Activated naive CD8-positive, alpha-beta T cell treated with anti-CD3 and anti-CD28 coated beads, Interleukin-2, amount 50 U/mL, for 24 hours (primary cell): ENCODE measurements around the gene MTAP.

Source experiments
- ATAC-seq: fragments of 150-1000 bp; cut with Tn5 transposase; one replicate; pipeline ENCODE4 v1.10.0; 2021
- DNase-seq: peaks from one replicate; pipeline ENCODE4 v3.0.0; 2021
- H3K27ac Mint-ChIP-seq: one replicate; pipeline ENCODE4 v1.8.0; 2021; ENCODE audit warnings: mild to moderate bottlenecking, mixed read lengths
- H3K27me3 Mint-ChIP-seq: one replicate; pipeline ENCODE4 v1.8.0; 2021; ENCODE audit warnings: mixed read lengths
- H3K36me3 Mint-ChIP-seq: one replicate; pipeline ENCODE4 v1.8.0; 2021; ENCODE audit warnings: low read depth, mixed read lengths
- H3K4me1 Mint-ChIP-seq: one replicate; pipeline ENCODE4 v1.8.0; 2021; ENCODE audit warnings: mixed read lengths
- H3K4me3 Mint-ChIP-seq: one replicate; pipeline ENCODE4 v1.8.0; 2021; ENCODE audit warnings: mild to moderate bottlenecking, moderate library complexity, mixed read lengths
- H3K9me3 Mint-ChIP-seq: one replicate; pipeline ENCODE4 v1.8.0; 2021; ENCODE audit warnings: mixed read lengths

Gene MTAP

GRCh38 chr9:21901546-21901945 lies 99.1 kb downstream of the MTAP start:
- Mint-ChIP-seq H3K9me3 (peaks cover 51% of the 10 kb centered on the region), H3K27me3 (no peaks in the 10 kb centered on the region), H3K4me1 (no peaks in the 10 kb centered on the region), H3K4me3 (no peak overlapping the region), H3K27ac (no peak overlapping the region), H3K36me3 (peaks cover 40% of the 10 kb centered on the region)
- DNase-seq (no peak), ATAC-seq (no peak)

DNA sequence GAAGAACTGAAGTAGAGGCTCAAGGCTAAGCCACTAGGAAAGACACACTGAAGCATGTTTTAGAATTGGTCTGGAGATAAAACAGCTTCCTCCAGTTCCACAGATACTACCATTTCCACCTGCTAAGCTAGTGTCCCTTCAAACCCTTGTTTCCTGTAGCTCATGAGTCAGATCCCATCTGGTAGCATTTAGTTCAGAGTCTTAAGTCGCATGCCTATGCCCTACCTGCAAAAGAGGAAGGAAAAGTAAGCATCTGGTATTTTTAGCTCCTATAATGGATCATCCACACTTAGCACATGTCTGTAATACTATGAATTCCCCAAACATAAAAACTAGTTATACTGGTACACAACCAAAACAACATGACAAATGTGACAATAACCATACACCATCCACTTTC lies 99.7 kb downstream of the MTAP start:
- ATAC-seq, result no peak
- Mint-ChIP-seq H3K27ac (no peak overlapping the region), H3K4me3 (no peak overlapping the region), H3K36me3 (peaks cover 43% of the 10 kb centered on the region), H3K4me1 (no peaks in the 10 kb centered on the region), H3K27me3 (no peaks in the 10 kb centered on the region), H3K9me3 (peaks cover 50% of the 10 kb centered on the region)
- DNase-seq, result no peak

- peaks cover 53% of the 10 kb centered on the region for H3K9me3 Mint-ChIP-seq
- H3K36me3 Mint-ChIP-seq, result peaks cover 46% of the 10 kb centered on the region
- no peak overlapping the region for H3K27ac Mint-ChIP-seq
Observed at GRCh38 chr9:21903380-21903965, 101.0 kb downstream of the MTAP start.

GRCh38 chr9:21904371-21904770 lies 101.9 kb downstream of the MTAP start:
- Mint-ChIP-seq H3K4me1 (no peaks in the 10 kb centered on the region), H3K27ac (no peak overlapping the region), H3K9me3 (peaks cover 62% of the 10 kb centered on the region), H3K4me3 (no peak overlapping the region), H3K36me3 (peaks cover 50% of the 10 kb centered on the region), H3K27me3 (no peaks in the 10 kb centered on the region)
- DNase-seq (no peak), ATAC-seq (no peak)

More at GRCh38 chr9:21903380-21903965, 101.0 kb downstream of the MTAP start:
- ATAC-seq, result no peak
- H3K27me3 Mint-ChIP-seq, result no peaks in the 10 kb centered on the region
- no peak overlapping the region for H3K4me3 Mint-ChIP-seq
- no peak for DNase-seq
- no peaks in the 10 kb centered on the region for H3K4me1 Mint-ChIP-seq

DNA sequence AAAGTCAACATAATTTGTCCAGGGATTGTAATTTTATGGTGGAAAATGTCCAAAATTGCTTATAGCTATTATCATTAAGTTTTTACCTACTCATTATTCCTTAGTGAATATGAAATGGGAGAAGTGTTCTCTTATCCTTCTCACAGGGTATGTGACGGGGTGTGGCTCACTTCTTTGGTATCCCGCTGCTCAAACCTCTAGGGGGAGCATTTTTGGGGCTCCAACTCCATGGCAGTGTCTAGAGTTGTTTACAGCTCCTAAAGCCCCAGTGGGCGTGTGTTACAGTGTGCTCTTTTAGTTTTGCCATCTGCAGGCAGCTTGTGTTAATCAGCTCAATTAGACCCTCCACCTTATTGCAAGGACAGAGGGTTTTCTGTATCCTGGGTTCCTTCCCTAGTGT lies 102.3 kb downstream of the MTAP start:
- Mint-ChIP-seq H3K4me1 (no peaks in the 10 kb centered on the region), H3K4me3 (no peak overlapping the region), H3K36me3 (peaks cover 52% of the 10 kb centered on the region), H3K27me3 (no peaks in the 10 kb centered on the region), H3K27ac (no peak overlapping the region), H3K9me3 (peaks cover 62% of the 10 kb centered on the region)
- no peak for ATAC-seq
- no peak for DNase-seq

- H3K4me3 Mint-ChIP-seq, result no peak overlapping the region
- DNase-seq (no peak), ATAC-seq (no peak)
- H3K36me3 Mint-ChIP-seq, result peaks cover 57% of the 10 kb centered on the region
- no peaks in the 10 kb centered on the region for H3K27me3 Mint-ChIP-seq
- no peaks in the 10 kb centered on the region for H3K4me1 Mint-ChIP-seq
- H3K9me3 Mint-ChIP-seq, result peaks cover 59% of the 10 kb centered on the region
- no peak overlapping the region for H3K27ac Mint-ChIP-seq
Observed at GRCh38 chr9:21906213-21906612, 103.8 kb downstream of the MTAP start.

DNA sequence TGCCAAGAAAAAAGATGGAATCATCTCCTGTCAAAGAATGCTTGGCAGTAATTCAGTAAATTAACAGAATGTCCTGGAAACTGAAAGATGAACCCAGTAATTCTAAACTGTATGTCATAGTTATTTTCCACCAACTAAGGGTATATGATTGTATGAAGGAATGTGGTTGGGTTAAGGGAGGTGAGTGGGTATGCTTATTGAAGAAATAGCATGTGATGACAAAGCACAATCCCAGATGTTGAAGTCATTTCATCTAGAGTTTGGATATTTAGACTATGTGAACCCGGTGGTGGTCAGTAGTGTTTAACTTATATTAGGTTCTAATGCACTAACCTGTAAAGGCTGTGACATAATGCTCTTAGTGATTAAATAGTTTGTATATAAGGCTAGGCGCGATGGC lies 104.4 kb downstream of the MTAP start:
- no peak overlapping the region for H3K27ac Mint-ChIP-seq
- no peaks in the 10 kb centered on the region for H3K27me3 Mint-ChIP-seq
- H3K9me3 Mint-ChIP-seq, result peaks cover 63% of the 10 kb centered on the region
- H3K4me1 Mint-ChIP-seq, result no peaks in the 10 kb centered on the region
- ATAC-seq (no peak), DNase-seq (no peak)
- no peak overlapping the region for H3K4me3 Mint-ChIP-seq
- H3K36me3 Mint-ChIP-seq, result peaks cover 61% of the 10 kb centered on the region

DNA sequence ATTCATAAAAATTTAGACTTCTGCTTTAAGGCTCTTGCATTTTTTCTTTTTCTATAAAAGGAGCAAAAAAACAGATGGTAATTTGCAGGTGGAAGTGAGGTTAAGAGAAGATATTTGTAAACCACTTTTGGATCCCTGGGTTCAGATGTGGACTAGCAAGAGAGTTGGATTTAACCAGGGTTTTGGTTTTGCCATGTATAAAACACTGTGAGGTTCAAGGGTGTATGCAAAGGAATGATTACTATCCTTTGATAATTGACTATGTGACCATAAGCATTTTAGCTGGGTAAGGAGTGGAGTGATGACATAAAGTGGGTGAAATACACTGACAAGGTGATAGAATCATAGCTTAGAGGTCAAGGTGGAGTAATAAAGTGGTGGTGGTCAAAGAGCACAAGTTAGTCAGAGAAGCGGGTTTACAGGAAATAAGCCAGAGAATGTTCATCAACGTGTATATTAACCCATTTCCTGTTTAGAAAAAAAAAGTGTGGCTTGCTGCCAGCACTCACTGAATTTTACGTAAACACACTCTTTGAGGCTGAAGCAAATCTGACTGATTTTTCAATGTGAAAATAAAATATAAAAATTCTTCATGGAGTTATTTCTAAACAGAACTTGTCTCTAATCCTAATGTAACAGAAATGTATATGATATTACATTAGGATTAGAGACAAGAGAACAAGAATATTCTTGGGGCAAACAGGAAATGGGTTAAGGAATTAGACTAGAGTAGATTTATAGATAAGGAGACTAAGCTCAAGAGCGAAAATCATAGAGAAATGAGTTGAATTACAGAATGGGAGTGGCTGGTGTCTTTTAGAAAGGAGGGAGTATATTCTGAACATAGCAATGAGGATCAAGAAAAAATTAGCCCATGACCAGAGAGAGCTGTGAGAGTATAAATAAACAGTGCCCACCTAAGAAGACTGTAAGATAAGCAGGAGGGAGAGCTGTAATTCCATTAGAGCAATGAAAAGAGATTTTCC lies 117.2 kb downstream of the MTAP start:
- no peak overlapping the region for H3K4me3 Mint-ChIP-seq
- peak overlapping the region; percentile 35 for H3K27ac Mint-ChIP-seq
- ATAC-seq, result no peak
- H3K36me3 Mint-ChIP-seq, result peaks cover 7% of the 10 kb centered on the region
- DNase-seq, result no peak
- no peaks in the 10 kb centered on the region for H3K27me3 Mint-ChIP-seq
- H3K9me3 Mint-ChIP-seq, result peaks cover 27% of the 10 kb centered on the region
- H3K4me1 Mint-ChIP-seq, result peaks cover 18% of the 10 kb centered on the region

- DNase-seq (no peak), ATAC-seq (no peak)
- peaks cover 3% of the 10 kb centered on the region for H3K9me3 Mint-ChIP-seq
- no peak overlapping the region for H3K4me3 Mint-ChIP-seq
- H3K36me3 Mint-ChIP-seq, result peaks cover 2% of the 10 kb centered on the region
- peaks cover 17% of the 10 kb centered on the region for H3K4me1 Mint-ChIP-seq
- H3K27me3 Mint-ChIP-seq, result no peaks in the 10 kb centered on the region
- no peak overlapping the region for H3K27ac Mint-ChIP-seq
Observed at GRCh38 chr9:21923694-21924093, 121.3 kb downstream of the MTAP start.

DNA sequence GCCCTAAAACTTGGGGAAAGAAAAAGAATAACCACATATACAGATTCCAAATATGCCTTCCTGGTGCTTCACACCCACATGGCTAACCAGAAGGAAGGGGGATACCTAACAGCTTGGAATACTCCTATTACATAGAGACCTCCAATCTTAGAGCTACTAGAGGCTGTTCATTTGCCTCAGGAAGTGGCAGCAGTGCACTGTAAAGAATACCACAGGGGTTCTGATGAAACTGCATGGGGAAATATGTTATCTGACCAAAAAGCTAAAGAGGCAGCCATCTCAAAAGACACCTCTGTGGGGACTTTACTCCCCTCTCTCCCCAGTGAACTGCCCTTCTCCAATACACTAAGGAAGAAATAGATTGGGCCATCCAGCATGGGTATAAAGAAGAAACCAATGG lies 125.3 kb downstream of the MTAP start:
- no peak for ATAC-seq
- no peak for DNase-seq
- no peak overlapping the region for H3K27ac Mint-ChIP-seq
- no peaks in the 10 kb centered on the region for H3K9me3 Mint-ChIP-seq
- no peak overlapping the region for H3K4me3 Mint-ChIP-seq
- H3K36me3 Mint-ChIP-seq, result peaks cover 4% of the 10 kb centered on the region
- no peaks in the 10 kb centered on the region for H3K27me3 Mint-ChIP-seq
- no peaks in the 10 kb centered on the region for H3K4me1 Mint-ChIP-seq

- H3K27me3 Mint-ChIP-seq, result no peaks in the 10 kb centered on the region
- no peaks in the 10 kb centered on the region for H3K4me1 Mint-ChIP-seq
- H3K36me3 Mint-ChIP-seq, result peaks cover 4% of the 10 kb centered on the region
- no peak overlapping the region for H3K27ac Mint-ChIP-seq
- no peaks in the 10 kb centered on the region for H3K9me3 Mint-ChIP-seq
- no peak for ATAC-seq
- no peak for DNase-seq
- no peak overlapping the region for H3K4me3 Mint-ChIP-seq
Observed at GRCh38 chr9:21931428-21931827, 129.0 kb downstream of the MTAP start.

GRCh38 chr9:21933281-21933680 lies 130.8 kb downstream of the MTAP start:
- Mint-ChIP-seq H3K9me3 (no peaks in the 10 kb centered on the region), H3K27me3 (no peaks in the 10 kb centered on the region), H3K4me1 (no peaks in the 10 kb centered on the region), H3K4me3 (no peak overlapping the region), H3K36me3 (peaks cover 7% of the 10 kb centered on the region), H3K27ac (no peak overlapping the region)
- DNase-seq, result no peak
- ATAC-seq, result no peak

GRCh38 chr9:21933865-21934264 lies 131.4 kb downstream of the MTAP start:
- H3K4me3 Mint-ChIP-seq, result no peak overlapping the region
- no peaks in the 10 kb centered on the region for H3K9me3 Mint-ChIP-seq
- H3K27ac Mint-ChIP-seq, result no peak overlapping the region
- ATAC-seq (no peak), DNase-seq (no peak)
- H3K27me3 Mint-ChIP-seq, result no peaks in the 10 kb centered on the region
- H3K4me1 Mint-ChIP-seq, result no peaks in the 10 kb centered on the region
- peaks cover 7% of the 10 kb centered on the region for H3K36me3 Mint-ChIP-seq

- ATAC-seq (no peak), DNase-seq (no peak)
- Mint-ChIP-seq H3K27ac (no peak overlapping the region), H3K4me3 (no peak overlapping the region), H3K4me1 (no peaks in the 10 kb centered on the region), H3K36me3 (peaks cover 7% of the 10 kb centered on the region), H3K27me3 (no peaks in the 10 kb centered on the region), H3K9me3 (no peaks in the 10 kb centered on the region)
Observed at GRCh38 chr9:21935631-21936030, 133.2 kb downstream of the MTAP start.

DNA sequence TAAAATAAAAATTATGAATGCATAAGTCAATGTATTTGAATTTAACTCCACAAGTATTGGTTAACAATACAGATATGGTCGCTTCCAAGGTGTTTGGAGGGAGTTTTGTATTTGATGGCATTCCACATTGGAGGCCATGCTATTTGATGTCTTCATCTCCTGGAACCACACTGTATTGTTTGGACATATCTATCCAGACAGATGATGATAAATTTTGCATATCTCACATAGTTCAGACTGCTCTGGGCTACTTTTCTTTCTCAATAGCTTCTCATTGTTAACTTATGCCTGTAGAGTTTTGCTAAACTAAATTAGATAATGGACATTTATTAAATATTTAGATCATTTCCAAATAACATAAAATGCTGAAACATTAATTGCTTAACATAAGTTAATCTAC lies 133.7 kb downstream of the MTAP start:
- H3K4me1 Mint-ChIP-seq, result no peaks in the 10 kb centered on the region
- no peaks in the 10 kb centered on the region for H3K9me3 Mint-ChIP-seq
- DNase-seq (no peak), ATAC-seq (no peak)
- no peak overlapping the region for H3K4me3 Mint-ChIP-seq
- no peaks in the 10 kb centered on the region for H3K27me3 Mint-ChIP-seq
- H3K36me3 Mint-ChIP-seq, result peaks cover 3% of the 10 kb centered on the region
- H3K27ac Mint-ChIP-seq, result no peak overlapping the region
